HG03565 (cell line): Measurements from ENCODE around the gene HOXD3.

Experiments
- ATAC-seq: cut with Tn5 transposase; IDR thresholded peaks from one replicate; pipeline ENCODE4 v1.9.1; 2021; ENCODE audit warnings: mild to moderate bottlenecking, moderate library complexity; ENCODE audit not compliant: unreplicated experiment

The HOXD3 gene

GRCh38 chr2:176174824-176175708, 18.0 kb downstream of the HOXD3 start:
- no peak for ATAC-seq

- ATAC-seq = no peak
These were observed 18.9 kb downstream of the HOXD3 start for GRCh38 chr2:176175709-176176607.

- ATAC-seq = no peak
These were observed 20.5 kb downstream of the HOXD3 start for GRCh38 chr2:176177580-176178037.

GRCh38 chr2:176178038-176178756, 21.1 kb downstream of the HOXD3 start:
- ATAC-seq = no peak

GRCh38 chr2:176178757-176179295, 21.7 kb downstream of the HOXD3 start:
- ATAC-seq = no peak

- ATAC-seq = no peak
These were observed 24.4 kb downstream of the HOXD3 start for GRCh38 chr2:176181551-176181950.

GRCh38 chr2:176182671-176183070, 25.6 kb downstream of the HOXD3 start:
- no peak for ATAC-seq

- ATAC-seq = no peak
These were observed 27.6 kb downstream of the HOXD3 start for GRCh38 chr2:176184749-176185148.

- no peak for ATAC-seq
These were observed 28.9 kb downstream of the HOXD3 start for GRCh38 chr2:176186024-176186423.

GRCh38 chr2:176187200-176187898, 30.2 kb downstream of the HOXD3 start:
- no peak for ATAC-seq

GRCh38 chr2:176187899-176188773, 31.0 kb downstream of the HOXD3 start, which contains the start of gene HOXD1:
HOXD1 (plus strand) TSS chr2:176188668; CDS start chr2:176188802, 134 bp downstream.
- ATAC-seq = no peak

GRCh38 chr2:176188774-176189680, 31.9 kb downstream of the HOXD3 start:
- ATAC-seq = no peak

- no peak for ATAC-seq
These were observed 32.9 kb downstream of the HOXD3 start for GRCh38 chr2:176189681-176190641.

- ATAC-seq = no peak
These were observed 35.2 kb downstream of the HOXD3 start for GRCh38 chr2:176192351-176192750.

- ATAC-seq = no peak
These were observed 35.9 kb downstream of the HOXD3 start for GRCh38 chr2:176193048-176193447.

GRCh38 chr2:176199902-176200301, 42.8 kb downstream of the HOXD3 start:
- no peak for ATAC-seq

- no peak for ATAC-seq
These were observed 43.9 kb downstream of the HOXD3 start for GRCh38 chr2:176200971-176201370.
